Sciatic nerve (tissue), 2 donors: ENCODE data around the gene SV2C. TPM values are rescaled to one million over a fixed set of nuclear protein-coding genes. Genes with fewer than 3 reads are reported as not detected.
"Not testable (repeated sequence)": the region's sequence is repeated elsewhere in the genome, so short reads cannot be mapped to it uniquely, and the experiment has no call there.

Source experiments
- ATAC-seq: fragments of 200-7000 bp; cut with Tn5 transposase; one replicate; pipeline ENCODE4 v1.9.1; 2020; ENCODE audit warnings: mild to moderate bottlenecking, moderate library complexity
- DNase-seq: peaks from one replicate; pipeline ENCODE4 v3.0.0-alpha.2; 2020; ENCODE audit warnings: low spot score
- intact Hi-C: fragments of 100-400 bp; cut with DNase I; formaldehyde crosslinking; loops from one replicate; pipeline ENCODE4 v1.14.2; 2022
- total RNA-seq: library from RNA; stranded (reverse); fragmentation: NEBNext Ultra II Directional; extraction: Animal tissue kit (Norgen Biotek cat#: 25700); gene quantifications from one replicate; pipeline ENCODE4 v1.2.1, GENCODE V29; 2021
- donor health status: DM: no; HTN: no; CAD: no.
- donor health status: DM: no; HTN: no; CAD: no.

The SV2C gene
- total RNA-seq, 1 donor from 2014 or later = 4.9 TPM

DNA sequence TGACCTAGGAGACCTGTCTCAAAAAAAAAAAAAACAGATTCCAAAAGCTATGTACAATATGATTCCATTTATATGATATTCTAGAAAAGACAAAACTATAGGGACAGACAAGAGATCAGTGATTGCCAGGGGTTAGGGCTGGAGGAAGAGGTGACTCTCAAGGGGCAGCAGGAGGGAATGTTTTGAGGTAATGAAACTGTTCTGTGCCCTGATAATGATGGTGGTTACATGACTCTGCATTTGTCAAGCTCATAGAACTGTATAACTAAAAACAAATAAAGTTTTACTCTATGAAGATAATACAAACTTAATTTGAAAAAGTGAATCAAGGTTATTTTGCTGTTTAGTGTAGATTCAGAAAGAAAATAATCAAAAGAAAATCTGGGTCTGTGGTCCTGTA, 194.6 kb downstream of the SV2C start:
- intact Hi-C loops = no loop called here
- ATAC-seq (no peak), DNase-seq (no peak)

DNA sequence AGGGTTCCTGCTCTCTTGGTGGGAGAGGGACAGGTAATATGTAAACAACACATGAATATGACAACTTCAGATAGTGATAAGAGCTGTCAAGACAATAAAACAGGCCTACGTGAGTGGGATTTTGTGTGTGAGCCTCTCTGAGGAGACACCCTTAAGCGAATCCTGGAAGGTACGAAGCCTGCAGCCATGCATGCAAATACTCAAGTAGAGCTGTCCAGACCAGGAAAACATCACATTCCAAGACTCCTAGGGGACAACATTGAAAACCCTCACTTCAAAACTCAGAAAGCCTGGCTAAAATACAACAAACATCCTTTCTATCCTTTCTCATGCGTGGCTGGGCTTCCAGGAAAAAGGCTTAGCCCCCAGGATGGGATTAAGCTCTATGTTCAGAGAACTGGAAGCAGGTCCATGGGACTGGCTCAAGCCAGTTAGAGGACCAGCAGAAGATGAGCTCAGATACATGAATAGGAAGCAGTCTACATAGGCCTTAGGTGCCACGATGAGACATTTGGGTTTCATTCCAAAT, 195.1 kb downstream of the SV2C start:
- ATAC-seq (no peak), DNase-seq (no peak)
- intact Hi-C loops = no loop called here

DNA sequence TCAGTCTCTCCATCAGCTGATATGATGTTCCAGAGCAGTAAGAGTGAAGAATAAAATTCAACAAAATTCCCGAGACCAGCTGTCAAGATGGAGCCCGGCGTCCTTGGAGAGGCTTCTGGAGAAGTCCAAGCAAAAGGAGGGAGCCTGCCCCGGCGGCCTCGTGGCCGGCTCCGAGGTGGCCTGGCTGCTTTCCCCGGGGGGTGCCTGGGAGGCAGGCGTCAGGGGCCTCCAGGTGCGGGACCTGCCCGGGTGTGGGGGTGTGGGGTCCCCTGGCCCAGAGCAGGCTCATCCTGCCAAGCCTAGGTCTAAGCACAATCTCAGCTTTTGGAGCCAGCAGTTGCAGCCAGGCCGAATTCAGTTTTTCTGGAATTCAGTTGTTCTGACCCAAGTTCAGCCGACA, 197.3 kb downstream of the SV2C start:
- DNase-seq (no peak), ATAC-seq (no peak)
- intact Hi-C loops = no loop called here

DNA sequence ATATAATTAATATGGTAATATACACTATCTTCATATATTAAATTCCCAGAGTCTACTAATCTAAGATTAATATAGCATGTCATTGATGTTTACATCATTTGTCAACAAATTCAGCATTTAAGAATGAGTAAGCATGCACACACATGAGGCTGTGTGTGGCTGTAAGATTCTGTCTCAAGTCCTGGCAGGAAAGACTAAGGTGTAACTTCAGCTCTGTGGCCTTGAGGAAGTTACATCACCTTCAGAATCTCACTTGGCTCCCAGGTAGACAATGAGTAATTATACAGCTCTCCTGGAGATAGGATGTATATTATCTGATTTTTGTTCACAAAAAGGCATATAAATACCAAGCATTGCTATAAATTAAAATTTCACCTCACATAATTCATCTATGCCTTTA, 200.5 kb downstream of the SV2C start:
- intact Hi-C loops = no loop called here
- no peak for ATAC-seq
- no peak for DNase-seq

DNA sequence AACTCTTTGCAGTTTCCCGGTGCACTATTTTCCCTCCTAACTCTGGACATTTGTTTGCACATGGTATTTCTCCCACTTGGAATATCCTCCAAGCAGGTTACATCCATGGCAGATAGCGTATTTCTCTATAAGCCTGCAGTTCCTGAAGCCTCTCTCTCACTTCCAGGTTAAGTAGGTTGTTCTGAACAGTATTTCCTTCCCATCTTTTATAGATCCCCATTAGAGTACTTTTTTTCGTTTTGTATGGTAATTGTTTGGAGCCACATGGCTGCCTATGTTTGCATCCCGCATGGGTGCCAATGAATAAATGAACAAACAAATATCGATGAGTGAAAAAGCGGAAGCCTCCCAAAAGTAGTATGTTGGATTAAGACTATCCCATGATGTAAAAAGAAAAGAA, 206.5 kb downstream of the SV2C start:
- DNase-seq = no peak
- intact Hi-C loops = no loop called here
- no peak for ATAC-seq

DNA sequence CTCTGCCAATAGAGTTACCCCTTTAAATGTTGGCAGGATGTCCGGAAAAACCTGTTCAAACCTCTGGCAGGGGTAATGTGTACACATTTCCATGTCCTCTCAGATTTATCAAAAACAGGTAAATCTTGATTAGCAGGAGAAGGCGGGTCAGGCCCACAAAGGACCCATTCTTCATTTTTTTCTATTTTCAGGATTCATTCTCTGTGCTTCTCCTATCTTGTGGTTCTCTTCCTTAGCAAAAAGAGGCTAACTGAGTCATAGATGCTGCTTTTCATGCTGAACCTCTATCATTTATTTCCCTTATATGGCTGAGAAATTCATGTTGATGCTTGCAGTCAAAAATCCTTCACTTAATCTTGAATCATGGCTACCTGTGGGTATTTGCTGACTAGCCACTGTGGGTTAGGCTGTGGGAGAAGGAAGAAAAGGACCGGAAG, 207.2 kb downstream of the SV2C start:
- ATAC-seq = no peak
- intact Hi-C loops = no loop called here
- DNase-seq = no peak

DNA sequence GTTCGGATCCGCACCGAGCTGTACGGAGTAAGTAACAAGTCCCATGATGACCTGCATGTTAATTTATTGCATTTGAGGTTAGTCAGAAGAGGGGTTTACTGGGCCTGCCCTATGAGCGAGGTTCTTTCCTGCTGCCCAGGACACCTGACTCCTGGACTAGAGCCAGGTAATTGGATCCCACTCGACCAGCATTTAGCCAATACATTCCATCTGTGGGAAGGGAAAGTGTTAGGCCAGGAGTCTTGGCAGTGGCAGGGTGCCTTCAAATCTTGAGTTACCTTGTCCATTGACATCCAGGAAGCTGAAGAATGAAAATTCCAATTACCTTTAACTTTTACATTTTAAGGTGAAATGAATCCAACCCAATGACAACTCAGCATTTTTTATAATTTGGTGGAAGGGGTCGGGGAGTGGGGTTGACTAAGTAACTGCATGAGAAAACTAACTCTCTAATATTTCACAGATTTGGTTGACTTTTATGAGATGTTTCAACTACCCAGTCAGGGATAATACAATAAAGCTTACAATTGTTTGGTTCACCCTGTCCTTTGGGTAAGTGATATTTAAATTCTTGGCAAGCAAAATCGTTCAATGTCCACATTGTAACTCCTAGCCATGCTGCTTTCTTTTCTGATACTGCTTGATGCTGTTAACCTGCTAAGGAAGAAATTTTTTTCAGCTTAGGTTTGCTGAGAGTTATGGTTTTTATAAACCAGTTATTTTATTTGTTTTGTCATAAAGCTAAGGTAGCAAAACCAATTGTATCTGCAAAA, 208.3 kb downstream of the SV2C start:
- DNase-seq = no peak
- no peak for ATAC-seq
- intact Hi-C loops = no loop called here

DNA sequence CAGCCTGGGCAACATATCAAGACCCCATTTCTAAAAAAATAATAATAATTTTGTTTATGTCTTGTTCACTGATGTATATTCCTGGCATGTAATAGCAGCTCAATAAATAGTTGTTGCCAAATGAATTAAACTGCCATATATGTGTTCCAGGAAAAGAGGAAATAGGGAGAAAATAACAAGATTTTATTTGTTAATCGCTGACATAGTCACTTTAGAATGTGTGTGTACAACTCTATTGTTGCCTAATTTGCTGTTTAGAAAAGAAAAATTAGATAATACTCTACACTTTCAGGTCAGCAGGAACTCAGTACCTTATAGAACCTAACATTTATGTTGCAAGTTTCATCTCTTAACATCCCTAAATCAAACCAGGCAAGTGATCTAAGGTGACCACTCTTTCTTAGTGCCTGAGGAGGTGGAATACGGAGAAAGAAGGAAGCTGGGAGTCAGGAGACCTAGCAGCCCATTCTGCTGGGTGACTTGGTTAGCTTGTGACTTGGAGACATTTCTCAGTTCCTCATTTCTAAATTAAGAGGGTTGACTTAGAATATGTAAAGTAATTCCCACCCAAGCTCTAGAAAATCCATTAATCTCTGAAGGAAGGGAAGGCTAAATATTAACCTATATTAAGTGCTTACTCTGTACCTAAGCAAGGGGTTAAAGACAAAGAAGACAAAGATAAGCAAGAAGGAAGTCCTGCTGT, 209.6 kb downstream of the SV2C start:
- intact Hi-C loops = no loop called here
- DNase-seq = no peak
- peak; percentile 73 for ATAC-seq

DNA sequence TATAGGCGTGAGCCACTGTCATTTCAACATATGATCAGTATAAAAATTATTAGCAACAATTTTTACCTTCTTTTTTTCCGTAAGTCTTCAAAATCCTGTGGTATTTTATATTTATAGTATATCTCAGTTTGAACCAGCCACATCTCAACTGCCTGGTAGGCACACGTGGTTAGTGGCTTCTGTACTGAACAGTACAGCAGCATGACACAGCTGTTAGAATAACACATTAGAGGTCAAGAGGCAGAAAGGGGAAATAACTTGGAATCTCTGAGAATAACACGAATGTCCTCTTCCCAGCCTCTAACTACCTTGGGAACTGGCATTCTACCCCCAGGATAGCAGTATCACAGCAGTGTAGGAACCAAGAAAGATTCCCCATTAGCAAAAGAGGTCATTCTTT, 211.4 kb downstream of the SV2C start:
- intact Hi-C loops = no loop called here
- peak; percentile 80 for ATAC-seq
- DNase-seq = no peak

DNA sequence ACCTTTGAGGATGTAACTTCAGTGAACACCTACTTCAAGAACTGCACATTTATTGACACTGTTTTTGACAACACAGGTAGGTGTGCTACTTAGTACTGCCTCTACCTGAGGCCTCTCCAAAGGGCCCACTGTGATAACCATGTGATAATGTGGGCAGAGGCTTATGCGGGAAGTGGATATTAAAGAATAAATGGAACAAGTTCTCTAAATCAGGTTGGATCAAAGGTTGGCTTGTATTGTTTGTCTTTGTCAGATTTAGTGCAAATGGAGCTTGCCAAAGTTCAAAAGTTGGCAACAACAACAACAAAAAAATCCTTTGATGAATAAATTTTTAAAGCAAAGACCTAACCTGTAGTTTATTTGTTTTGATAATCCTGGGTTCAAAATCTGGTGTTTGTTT, 215.7 kb downstream of the SV2C start:
- no peak for ATAC-seq
- no peak for DNase-seq
- intact Hi-C loops = no loop called here

DNA sequence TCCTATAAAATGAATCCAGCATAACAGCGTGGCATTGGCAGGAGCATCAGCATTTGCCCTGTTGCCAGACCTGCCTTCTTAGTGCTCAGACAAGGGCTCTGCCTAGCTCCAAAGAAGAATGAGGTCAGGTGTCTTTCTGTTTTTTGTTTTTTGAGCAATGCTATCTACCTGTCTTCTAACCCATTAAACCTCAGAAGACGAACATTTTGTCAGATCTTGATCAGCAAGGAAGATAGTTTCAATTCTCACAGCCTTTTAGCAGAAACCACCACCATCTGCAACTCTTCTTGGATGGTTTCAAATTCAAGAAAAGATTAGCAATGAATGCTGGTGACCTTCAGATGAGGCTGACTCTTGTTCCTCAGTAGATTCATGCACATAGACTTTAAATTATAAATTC, 216.4 kb downstream of the SV2C start:
- ATAC-seq (no peak), DNase-seq (no peak)
- intact Hi-C loops = no loop called here

DNA sequence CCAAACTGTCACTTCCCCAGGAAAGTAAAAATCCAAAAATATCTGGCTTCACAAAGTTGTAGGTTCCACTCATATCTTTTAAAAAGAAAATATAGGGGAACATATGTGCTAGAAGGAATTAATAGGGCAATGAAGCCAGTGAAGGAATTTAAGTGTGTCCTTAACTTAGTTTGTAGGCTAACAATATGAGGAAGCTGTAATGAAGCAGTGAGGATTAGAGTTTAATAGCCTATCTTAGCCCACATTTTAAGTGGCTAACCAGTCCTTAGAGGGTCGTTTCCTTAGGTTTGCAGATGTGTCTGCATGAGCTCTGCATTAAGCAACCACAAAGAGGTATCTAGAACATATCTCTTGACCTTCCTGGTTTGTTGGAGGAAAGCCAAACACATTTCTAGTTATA, 218.7 kb downstream of the SV2C start:
- intact Hi-C loops, DNase-seq, ATAC-seq: not testable (repeated sequence)

DNA sequence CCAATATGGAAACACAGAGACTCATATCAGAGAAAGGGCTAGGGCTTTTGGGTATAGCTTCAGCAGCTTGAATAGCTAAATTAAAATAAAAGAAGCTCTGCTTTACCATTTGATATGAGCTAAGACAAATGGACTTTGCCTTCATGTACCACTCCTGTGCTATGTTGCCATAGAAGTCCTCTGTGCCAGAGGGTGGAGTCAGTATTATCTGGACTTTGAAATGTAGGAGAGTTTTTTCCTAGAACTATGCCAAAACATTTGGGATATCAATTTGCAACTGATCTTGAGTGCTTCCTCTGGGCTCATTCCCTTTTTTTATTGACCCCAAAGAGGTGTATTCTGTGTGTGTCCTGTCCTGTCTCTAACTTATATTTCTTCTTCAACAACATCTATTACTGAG, 219.5 kb downstream of the SV2C start:
- DNase-seq, intact Hi-C loops, ATAC-seq: not testable (repeated sequence)

DNA sequence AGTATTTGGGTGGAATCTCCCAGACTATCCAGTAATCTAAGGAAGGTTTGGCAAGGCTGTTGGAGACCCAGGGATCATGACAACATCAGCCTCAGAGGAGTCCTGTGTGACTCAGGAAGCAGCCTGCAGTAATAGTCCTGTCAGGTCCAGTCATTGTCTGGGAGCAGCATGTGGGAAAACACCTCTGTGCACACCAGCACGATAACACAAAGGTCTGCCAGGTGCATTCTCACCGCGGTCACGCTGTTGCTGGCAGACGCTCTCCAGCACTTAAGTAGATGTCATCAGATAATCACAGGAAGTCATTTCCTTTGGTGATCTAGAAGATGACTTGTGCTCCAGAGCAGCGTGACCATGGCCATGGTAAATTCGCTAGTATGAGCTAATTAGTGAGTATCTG, 220.7 kb downstream of the SV2C start:
- no peak for ATAC-seq
- intact Hi-C loops = no loop called here
- no peak for DNase-seq

DNA sequence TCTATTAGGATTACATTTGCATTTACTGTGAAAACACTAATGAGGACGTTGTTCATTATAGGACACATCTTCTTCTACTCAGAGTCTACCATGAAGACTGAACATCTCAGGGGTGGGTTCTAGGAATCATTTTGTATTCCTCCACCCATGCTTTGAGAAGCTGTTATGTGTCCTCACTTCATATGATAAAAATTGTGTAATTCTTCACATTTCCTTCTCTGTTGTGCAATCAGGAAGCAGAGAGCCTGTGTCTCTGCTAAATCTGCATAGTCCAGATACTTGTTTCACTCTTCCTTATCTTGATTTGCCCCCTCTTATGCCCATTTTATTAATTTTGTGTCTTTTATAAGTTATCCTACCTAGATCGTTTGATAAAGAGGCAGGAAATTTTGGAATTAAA, 222.1 kb downstream of the SV2C start:
- ATAC-seq (peak; percentile 71), DNase-seq (no peak)
- intact Hi-C loops = no loop called here

DNA sequence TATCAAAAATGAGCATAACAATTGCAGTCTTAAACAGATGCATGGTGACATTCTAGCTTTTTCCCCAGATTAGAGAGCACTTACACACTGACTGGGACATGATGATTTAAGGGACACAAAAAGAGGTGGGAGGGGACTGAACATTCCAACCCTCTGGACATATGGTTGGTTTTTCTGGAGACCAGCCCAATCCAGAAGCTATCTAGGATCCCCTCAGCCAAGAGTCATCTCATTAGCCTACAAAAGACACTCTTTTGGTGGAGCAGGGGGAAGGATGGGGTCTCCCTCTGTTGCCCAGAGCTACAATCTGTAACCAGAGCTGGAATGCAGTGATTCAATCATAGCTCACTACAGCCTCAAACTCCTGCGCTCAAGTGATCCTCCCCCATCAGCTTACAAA, 222.6 kb downstream of the SV2C start:
- no peak for DNase-seq
- ATAC-seq = no peak
- intact Hi-C loops = no loop called here

DNA sequence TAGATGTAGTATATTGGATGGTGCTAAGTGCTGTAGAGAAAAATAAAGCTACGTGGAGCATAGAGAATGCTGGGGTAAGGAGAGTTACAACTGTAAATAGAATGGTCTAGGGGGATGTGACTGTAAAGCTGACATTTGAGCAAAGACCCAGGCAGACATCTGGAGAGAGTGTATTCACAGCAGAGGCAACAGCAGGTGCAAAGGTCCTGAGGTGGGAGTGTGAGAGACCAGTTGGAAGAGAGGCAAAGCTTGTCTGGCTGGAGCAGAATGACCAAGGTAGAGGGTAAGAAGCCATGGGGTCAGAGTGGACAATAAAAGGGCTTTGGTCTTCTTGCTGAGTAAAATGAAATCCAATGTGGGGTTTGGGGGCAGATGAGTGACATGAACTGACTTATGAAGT, 227.0 kb downstream of the SV2C start:
- DNase-seq = no peak
- intact Hi-C loops = no loop called here
- ATAC-seq = no peak

DNA sequence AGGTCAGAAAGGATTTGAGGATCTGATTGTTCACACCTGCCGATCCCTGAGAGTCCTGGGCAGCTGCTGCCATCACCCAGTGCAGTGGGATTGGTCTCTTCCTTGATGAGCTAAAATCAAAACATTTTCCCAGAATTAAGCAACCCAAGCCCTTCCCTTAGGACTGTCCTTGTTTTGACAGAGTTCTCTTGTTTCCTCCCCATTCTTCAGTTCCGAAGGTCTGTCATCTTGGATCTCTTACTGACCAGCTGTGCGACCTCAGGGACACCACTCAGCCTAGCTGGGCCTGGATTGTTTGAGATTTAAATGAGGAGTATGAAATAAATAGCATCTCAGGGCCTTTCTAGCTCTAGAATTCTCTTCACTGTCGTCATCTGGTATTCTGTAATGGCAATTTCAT, 229.6 kb downstream of the SV2C start:
- no peak for DNase-seq
- ATAC-seq = peak; percentile 82
- intact Hi-C loops = no loop called here

DNA sequence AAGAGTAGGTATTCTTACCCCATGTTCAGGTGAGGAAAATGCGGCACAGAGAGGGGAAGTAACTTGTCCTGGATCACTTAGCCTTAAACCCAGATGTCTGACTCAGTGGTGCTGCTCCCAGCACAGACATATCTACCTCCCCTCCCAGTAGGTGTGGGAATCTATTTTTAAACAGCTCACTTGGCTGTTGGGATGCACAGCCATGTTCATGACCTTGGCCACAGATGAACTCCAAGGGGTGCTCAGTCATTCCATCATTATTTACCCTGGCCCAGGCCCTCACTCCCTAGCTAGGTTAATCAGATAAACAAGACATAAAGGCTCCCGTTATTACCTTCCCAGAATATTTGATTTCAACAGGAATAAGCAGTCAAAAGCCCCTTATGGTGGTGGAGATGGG, 231.5 kb downstream of the SV2C start:
- intact Hi-C loops = no loop called here
- no peak for DNase-seq
- ATAC-seq = no peak

DNA sequence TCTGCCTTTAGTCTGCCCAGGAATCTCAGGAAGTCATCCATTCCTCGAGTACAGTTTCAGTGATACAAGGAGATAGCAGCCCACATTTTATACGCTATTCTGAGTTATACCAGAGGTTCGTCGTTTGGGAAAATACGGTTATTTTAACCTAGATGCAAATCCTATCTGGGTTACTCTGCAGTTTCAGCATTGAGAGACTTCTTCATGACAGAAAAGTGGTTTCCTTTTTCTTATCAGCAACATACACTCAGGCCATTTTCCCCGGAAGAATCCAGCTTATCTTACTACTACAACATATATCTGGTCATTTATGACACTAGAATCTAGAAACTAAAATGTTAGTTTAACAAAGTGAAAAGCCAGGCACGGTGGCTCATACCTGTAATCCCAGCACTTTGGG, 236.5 kb downstream of the SV2C start:
- ATAC-seq (no peak), DNase-seq (no peak)
- intact Hi-C loops = no loop called here
